Fibroblast of mammary gland (primary cell): ENCODE measurements around the gene TEX10.

ENCODE experiments used
- DNase-seq: peaks from one replicate; pipeline ENCODE4 v3.0.0-alpha.2; 2010; ENCODE audit warnings: low read depth
- H3K4me3 ChIP-seq: 2 replicates; pipeline ENCODE4 v1.5.1; 2011; ENCODE audit warnings: low read depth, mild to moderate bottlenecking, low read length, moderate library complexity; ENCODE audit not compliant: control insufficient read depth
- CTCF ChIP-seq: conservative IDR thresholded peaks from 2 replicates; pipeline ENCODE4 v1.5.1; 2011; ENCODE audit warnings: low read depth, low read length, inconsistent platforms; ENCODE audit not compliant: control insufficient read depth, insufficient read depth

Gene TEX10

GRCh38 chr9:100379862-100380261 lies 27.1 kb upstream of the TEX10 start:
- H3K4me3 ChIP-seq = no peak overlapping the region
- TF ChIP-seq CTCF = no peak
- DNase-seq = peak; percentile 57

GRCh38 chr9:100377015-100377414 lies 24.3 kb upstream of the TEX10 start:
- no peak overlapping the region for H3K4me3 ChIP-seq
- no peak for TF ChIP-seq CTCF
- no peak for DNase-seq

GRCh38 chr9:100375658-100376057 lies 22.9 kb upstream of the TEX10 start:
- no peak for TF ChIP-seq CTCF
- H3K4me3 ChIP-seq = no peak overlapping the region
- no peak for DNase-seq

- H3K4me3 ChIP-seq = no peak overlapping the region
- DNase-seq = no peak
- TF ChIP-seq CTCF = no peak
Observed at GRCh38 chr9:100372648-100373047, 19.9 kb upstream of the TEX10 start.

GRCh38 chr9:100370064-100370723 lies 17.5 kb upstream of the TEX10 start:
- no peak for DNase-seq
- no peak overlapping the region for H3K4me3 ChIP-seq
- TF ChIP-seq CTCF = no peak

- DNase-seq = no peak
- TF ChIP-seq CTCF = no peak
- H3K4me3 ChIP-seq = no peak overlapping the region
Observed at GRCh38 chr9:100368672-100369071, 15.9 kb upstream of the TEX10 start.

GRCh38 chr9:100366121-100366520 lies 13.4 kb upstream of the TEX10 start:
- no peak overlapping the region for H3K4me3 ChIP-seq
- TF ChIP-seq CTCF = no peak
- DNase-seq = no peak
